GM19193 (cell line): ENCODE results near the gene ABTB2.

Source experiments
- POLR2A ChIP-seq: IDR thresholded peaks from 4 replicates; pipeline ENCODE4 v1.6.1; 2011; ENCODE audit not compliant: insufficient read depth, insufficient read length; ENCODE audit errors: extremely low read depth

ABTB2 gene

DNA sequence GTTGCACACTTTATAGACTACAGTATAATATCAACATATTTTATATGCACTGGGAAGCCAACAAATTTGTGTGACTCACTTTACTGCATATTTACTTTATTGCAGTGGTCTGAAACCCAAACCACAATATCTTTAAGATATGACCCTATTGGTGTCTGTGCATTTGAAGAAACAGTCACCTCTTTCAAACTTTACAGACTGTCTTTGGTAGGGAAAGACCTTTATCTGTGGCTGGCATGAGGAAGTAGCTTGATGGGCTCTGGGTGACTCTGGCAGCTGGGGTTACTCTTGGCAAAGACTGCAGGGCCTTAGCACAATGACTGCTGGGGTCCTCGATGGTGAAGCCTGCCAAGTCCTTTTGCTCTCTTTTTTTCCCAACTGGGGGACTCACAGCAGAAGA lies 21.3 kb upstream of the ABTB2 start:
- TF ChIP-seq POLR2A: no peak

DNA sequence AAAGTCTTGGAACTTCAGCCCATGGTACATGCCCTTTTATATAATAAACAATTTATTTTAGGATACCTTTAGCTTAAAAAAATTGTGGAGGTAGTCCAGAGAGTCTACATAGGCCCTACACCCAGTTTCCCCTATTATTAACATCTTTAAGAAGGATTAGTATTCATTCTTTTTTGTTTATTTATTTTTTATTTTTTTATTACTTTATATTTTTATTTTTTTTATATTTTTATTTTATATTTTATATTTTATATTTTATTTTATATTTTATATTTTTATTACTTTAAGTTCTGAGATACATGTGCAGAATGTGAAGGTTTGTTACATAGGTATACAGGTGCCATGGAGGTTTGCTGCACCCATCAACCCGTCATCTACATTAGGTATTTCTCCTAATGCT lies 15.9 kb upstream of the ABTB2 start:
- no peak for TF ChIP-seq POLR2A

DNA sequence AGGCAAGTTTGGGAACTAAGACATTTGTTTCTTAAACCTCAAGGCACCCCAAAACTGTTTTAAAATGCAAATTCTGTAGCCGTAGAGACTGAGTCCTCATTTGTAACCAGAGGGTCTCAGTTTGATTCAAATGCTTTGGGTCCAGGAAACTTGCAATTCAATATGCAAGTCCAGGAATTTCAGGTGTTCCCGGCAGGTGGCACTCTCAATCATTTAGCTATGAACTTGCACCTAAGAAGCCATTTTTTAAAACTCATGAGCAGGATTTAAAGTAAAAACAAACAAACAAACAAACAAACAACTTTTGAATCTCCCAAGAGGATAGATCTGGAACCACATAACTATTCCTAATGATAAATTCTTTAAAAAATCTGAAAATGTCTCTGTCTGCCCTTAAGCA lies 8.7 kb upstream of the ABTB2 start:
- no peak for TF ChIP-seq POLR2A

DNA sequence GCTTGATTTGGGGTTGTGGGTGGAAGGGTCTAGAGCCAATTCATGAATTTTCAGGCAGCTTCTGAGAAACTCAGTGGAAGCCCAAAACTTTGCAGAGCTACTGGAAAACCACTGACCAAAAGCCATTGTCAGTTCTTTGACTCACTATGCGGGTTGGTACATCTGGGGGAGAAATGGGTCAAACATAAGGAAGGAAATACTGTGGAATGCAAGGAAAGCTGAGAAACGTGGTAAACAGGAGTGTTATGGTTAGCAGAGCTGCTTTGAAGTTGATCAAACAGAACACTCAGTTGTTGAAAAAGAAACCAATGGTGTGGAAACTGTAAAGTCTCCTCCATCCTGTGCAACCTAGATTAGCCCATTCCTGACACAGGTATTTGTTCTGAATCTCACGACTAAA lies 6.3 kb upstream of the ABTB2 start:
- TF ChIP-seq POLR2A: no peak

DNA sequence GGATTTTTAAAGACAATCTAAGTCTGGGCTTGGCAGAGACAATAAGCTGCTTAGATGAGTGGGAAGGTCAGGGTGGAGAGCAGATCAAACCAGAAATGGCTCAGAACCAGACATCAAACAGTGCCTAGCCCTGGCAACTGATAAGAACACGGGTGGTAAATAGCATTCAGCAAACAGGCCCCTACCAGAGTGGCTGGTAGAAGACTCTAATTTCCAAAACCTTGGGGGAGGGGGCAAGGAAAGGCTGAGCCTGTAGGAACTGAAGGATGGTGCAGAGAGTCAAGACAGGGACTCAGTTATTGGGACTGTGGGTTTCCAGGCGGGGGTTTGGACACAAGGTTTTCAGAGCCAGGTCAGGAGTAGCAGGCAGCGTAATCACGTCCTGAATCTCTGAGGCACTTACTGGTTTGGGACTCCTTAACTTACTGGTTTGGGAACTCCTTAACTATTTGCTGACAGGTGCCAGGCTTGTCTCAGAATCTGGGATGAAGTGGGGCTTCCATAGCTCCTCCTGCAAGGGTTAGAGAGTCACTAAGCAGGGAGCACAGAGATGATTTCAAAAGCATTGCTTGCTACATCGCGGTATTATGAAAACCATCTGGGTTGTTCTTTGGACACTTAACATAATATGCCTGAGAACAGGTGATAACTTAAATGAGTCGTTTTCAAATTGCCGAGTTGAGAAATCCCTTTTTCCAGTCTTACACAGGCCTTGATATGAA lies 5.7 kb upstream of the ABTB2 start:
- TF ChIP-seq POLR2A: no peak

DNA sequence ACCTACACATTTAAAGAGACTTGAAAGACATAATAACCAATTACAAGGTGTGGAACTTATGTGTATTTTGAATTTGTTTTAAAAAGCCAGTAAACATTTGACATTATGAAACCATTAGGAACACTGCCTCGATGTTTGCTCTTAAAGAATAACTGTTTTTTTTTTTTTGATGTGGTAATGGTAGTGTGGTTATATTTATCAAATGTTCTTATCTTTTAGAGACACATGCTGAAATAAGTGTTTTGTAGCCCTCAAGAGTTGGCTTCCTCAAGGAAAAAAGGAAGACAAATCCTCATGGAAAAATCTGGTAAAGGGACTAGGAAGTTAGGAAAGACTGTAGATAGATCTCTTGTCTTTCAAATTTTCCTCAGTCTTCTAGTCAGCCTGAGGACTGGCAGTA lies 2.2 kb upstream of the ABTB2 start:
- TF ChIP-seq POLR2A: no peak

DNA sequence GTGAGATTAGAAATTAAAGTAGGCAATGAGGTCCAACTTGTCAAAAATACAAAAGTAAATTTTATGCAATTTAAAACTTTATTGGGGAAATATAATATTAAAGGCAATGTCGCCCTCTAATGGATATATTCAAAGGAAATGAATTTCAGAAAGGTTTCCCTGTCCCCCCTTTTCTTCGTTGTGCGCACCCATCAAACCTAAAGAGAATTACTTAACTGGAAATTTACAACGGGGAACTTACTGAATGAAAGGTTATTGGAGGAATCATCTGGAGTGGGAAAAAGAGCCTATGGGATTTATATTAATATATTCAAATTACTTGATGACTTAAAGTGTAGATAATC lies 1.7 kb upstream of the ABTB2 start:
- no peak for TF ChIP-seq POLR2A

DNA sequence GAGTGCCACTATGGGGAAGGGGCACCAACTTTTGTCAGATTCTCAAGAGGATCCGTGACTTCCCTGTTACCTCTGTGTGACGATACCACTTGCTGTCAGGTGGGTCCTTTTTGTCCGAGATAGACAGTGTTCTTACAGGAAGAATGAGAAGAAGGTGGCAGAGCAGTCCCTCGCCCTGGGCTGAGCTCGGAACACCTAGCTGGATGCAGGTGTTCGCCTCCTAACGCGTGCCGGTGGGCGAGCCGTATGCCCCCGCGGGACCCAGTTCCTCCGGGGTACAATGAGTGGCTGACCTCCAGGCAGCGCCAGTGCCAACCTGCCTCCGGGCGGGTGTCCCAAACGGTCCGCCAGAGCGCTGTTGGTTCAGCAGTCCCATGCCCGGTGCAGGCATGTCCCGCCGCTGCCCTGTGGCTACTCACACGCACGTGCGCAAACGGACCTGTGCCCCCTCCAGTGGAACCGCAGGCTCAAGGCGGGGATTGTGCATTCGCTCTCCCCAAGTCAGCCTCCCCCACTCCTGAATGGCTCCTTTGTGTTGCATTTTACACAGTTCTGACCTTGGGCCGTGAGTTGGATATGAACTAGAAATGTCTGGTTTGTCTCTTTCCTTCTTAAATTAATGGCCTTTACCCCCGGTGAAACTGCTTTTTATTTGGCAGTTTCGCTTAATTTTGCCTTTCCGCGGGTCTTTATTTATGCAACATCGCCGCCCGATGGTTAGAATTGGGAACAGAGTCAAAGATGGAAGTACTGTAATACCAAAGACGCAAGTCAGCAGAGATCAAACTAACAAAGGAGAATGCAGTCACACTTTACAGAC lies 1.1 kb upstream of the ABTB2 start:
- no peak for TF ChIP-seq POLR2A

DNA sequence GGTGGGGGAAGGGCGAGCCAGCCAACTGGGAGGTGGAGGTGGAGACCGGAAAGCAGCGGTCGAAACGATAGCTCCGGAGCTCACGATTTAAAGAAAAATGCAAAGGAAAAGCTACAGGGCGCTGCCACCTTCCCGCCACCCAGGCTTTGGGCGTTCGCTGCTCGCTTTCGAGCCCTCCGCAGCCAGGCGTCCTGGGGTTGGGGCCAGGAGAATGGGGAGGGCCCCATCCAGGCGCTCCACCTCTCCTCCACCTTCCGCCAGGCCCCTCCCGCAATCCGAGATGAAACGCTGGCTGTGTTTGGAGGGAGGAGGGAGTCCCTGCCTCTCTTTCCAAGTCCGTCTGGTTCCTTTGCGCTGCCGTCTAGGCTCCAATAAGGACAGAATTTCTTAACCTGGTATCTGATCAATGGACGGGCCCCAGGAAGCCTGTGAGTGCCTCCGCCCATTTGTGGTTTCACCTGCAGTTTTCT lies 483 bp upstream of the ABTB2 start:
- TF ChIP-seq POLR2A: no peak

DNA sequence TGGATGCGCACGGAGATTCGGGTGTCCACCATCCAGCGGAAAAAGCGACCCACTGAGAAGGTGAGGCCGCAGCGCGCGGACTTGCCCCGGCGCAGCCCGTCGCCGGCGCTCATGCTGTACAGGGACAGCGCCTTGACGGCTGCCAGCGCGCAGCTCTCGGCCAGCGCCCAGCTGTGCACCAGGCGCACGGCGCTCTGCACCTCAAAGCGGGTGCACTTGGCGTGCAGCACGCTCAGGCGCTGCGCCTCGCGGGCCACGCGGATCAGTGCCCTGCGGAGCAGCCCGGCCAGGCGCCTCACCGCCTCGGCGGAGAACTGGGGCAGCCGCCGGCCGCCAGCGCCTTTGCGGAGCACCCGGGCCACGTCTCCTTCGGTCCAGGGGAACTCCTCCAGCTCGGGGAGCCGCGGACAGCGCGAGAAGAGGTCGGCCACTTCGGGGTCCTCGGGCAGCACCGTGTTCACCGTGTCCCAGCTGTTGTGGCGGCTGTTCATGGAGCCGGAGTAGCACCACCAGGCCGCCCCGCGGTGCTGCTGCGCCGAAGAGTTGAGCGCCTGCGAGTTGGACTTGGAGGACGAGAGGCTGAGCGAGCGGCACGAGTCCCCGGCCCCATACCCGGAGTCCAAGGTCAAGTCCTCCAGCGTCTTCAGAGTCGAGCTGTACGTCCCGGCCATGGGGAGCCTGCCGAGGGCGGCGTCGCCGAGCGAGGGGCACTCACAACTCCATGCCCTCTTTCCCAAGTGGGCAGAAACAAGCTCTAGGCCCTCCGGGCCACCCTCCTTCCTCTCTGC lies 703 bp downstream of the ABTB2 start:
- TF ChIP-seq POLR2A: no peak

DNA sequence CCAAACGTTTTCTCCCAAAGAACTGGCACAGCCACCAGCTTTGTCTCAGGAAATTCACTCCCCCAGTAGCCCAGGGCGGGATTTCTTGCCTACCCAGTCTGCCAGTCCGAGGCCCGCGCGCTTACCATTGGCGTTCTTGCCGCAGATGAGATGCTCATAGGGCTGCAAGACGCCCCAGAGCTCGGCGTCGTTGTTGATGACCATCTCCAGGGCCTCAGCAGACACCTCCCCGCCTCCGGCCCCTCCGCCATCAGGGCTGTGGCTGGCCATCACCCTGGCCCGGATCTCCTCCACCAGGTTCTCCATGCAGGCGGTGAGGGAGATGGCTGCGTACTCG lies 1.3 kb downstream of the ABTB2 start:
- TF ChIP-seq POLR2A: no peak

DNA sequence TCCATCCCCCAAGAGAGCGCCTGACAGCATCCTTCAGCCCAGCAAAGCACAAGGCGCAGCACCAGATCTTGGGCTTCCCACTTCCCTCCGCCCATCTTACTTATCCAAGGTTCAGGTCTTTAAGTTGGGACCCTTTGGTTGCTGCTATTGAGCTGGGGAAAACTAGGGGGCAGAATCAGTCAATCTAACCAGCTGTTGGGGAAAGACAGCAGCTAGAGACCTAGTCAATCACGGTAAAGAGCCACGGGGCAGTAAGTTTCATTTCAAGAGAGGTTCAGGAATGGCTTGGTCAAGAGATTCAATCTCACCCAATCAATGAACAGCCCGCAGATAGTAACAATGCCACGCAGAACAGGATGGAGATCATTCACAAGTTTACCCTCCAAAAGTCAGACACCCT lies 1.7 kb downstream of the ABTB2 start:
- TF ChIP-seq POLR2A: no peak

DNA sequence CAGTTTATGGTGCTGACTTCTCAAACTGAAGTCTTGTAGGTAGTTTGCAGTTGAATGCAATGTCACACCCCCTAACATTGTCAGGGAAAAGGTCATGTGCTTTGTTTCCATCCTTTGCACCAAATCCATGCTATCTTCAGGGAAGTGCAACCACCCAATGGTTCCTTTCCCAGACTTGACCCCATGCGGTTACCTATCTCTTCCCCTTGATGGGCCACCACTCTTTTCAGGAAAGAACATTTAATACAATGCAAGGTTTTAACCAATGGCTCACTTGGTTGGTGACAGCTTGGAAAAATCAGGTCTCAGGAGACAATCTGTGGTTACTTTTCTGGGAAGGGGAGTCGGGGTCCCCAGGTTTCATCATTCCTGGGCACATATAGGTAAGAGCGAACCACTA lies 2.1 kb downstream of the ABTB2 start:
- no peak for TF ChIP-seq POLR2A

DNA sequence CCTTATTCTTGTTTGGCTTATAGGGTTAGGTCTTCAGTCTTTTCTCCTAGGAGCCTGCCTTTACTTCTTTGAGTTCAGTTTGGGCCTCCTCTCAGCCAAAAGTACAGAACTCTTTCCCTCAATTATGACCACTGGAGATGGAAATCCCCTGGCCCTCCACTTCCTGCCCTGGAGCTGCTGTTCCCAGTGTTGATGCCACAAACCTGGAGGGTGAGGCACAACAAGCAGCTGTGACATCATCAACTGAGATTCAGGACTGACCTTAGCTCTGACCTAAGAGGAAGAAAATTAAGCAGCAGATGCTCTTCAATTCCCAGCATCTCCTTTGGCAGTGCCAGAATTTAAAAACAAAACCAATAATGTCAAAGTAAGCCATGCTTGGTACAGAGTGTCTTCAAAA lies 3.0 kb downstream of the ABTB2 start:
- no peak for TF ChIP-seq POLR2A

DNA sequence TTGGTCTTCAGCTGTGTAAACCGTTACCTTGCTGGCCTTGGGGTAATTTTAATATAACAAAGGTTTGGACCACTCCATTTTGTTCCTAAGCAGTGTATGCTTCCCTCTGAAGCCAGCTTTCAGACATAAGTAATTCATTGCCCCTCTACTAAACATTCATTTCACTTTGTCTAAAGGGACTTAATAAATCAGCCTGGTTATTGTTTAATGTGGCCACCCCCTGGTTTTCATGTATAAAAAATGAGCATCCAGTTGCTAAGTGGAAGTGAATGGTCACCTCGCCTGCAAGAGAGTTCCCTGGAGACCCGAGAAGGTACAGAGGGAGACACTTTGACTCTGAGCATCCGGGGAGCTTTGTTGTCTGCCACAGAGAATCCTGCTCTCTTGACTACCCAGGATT lies 3.9 kb downstream of the ABTB2 start:
- TF ChIP-seq POLR2A: no peak
